Lung (tissue), 12 donors: ENCODE results near the gene KIZ. TPM values are rescaled to one million over a fixed set of nuclear protein-coding genes. Genes with fewer than 3 reads are reported as not detected.

Source experiments
- ATAC-seq: fragments of 200-7000 bp; cut with Tn5 transposase; one replicate; pipeline ENCODE4 v1.9.1; 2020; ENCODE audit warnings: moderate number of reproducible peaks; ENCODE audit not compliant: insufficient read depth, low FRiP score
- DNase-seq, 3 donors: peaks; one replicate each; pipeline ENCODE4 v3.0.0-alpha.2; 2013 to 2017
- H3K27ac ChIP-seq, 2 donors: one replicate each; pipeline ENCODE4 v1.5.1; 2013; ENCODE audit warnings: mild to moderate bottlenecking in 2 of 2, moderate library complexity in 2 of 2, control low read depth in 1 of 2, inconsistent platforms in 1 of 2, low read depth in 1 of 2, low read length in 1 of 2
- H3K27me3 ChIP-seq, 3 donors: one replicate each; pipeline ENCODE4 v1.5.1; 2013; ENCODE audit warnings: low read length in 2 of 3; ENCODE audit not compliant: control insufficient read depth in 3 of 3, insufficient read depth in 3 of 3
- H3K36me3 ChIP-seq, 4 donors: one replicate each; pipeline ENCODE4 v1.5.1; 2013; ENCODE audit warnings: low read length in 4 of 4, mild to moderate bottlenecking in 1 of 4, moderate library complexity in 1 of 4; ENCODE audit not compliant: control insufficient read depth in 4 of 4, insufficient read depth in 4 of 4
- H3K4me1 ChIP-seq, 5 donors: one replicate each; pipeline ENCODE4 v1.5.1; 2013; ENCODE audit warnings: low read length in 5 of 5, mild to moderate bottlenecking in 2 of 5, moderate library complexity in 1 of 5; ENCODE audit not compliant: control insufficient read depth in 5 of 5, insufficient read depth in 5 of 5
- H3K4me3 ChIP-seq: one replicate; pipeline ENCODE4 v1.5.1; 2013; ENCODE audit warnings: mild to moderate bottlenecking, control low read depth, moderate library complexity
- H3K9ac ChIP-seq, 2 donors: one replicate each; pipeline ENCODE4 v1.5.1; 2013; ENCODE audit warnings: low read length in 2 of 2, control low read depth in 1 of 2; ENCODE audit not compliant: insufficient read depth in 1 of 2
- H3K9me3 ChIP-seq, 4 donors: one replicate each; pipeline ENCODE4 v1.5.1; 2013; ENCODE audit warnings: low read length in 3 of 4, mild to moderate bottlenecking in 1 of 4, moderate library complexity in 1 of 4; ENCODE audit not compliant: control insufficient read depth in 4 of 4, insufficient read depth in 3 of 4
- CTCF ChIP-seq: IDR thresholded peaks from 2 replicates; pipeline ENCODE4 v1.5.1; 2012; ENCODE audit warnings: mild to moderate bottlenecking; ENCODE audit errors: control extremely low read depth, extremely low read depth
- WGBS, 2 donors: extraction: QIAGEN DNeasy Blood & Tissue Kit; methylation state at CpG; one replicate each; pipeline ENCODE4 v1.1.7; 2013; 5-methylcytosine and 5-hydroxymethylcytosine counted together
- polyA plus RNA-seq, 2 donors: library from polyadenylated mRNA; stranded (reverse); fragments of 200-250 nt; gene quantifications; one replicate each; pipeline ENCODE4 v1.2.1, GENCODE V29; 2013
- total RNA-seq, 2 donors: library from RNA; depleted of rRNA in 1 of 2; stranded (reverse); fragments of >200 nt in 1 of 2; gene quantifications; one replicate each; pipeline ENCODE4 v1.2.1, GENCODE V29; 2014 to 2021
- donor health status: control.
- donor health status: control.
- donor health status: Bipolar disorder and iron deficiency.
- donor health status: healthy.
- donor health status: DM: yes; HTN: yes; CAD: no.

KIZ gene
- total and polyA plus RNA-seq, 4 donors = 4.1 to 22.5 (median 9.1) TPM

GRCh38 chr20:21224217-21224616 is 98.3 kb downstream of the KIZ start:
- no peak overlapping the region for H3K4me3 ChIP-seq
- no peak overlapping the region for H3K9ac ChIP-seq
- no peaks in the 10 kb centered on the region for H3K27me3 ChIP-seq
- DNase-seq (no peak), ATAC-seq (no peak)
- H3K4me1 ChIP-seq = no peaks in the 10 kb centered on the region
- peaks cover 0 to 2% (median 0%) of the 10 kb centered on the region in 4 donors for H3K9me3 ChIP-seq
- 94 to 95% methylated on average over 4 of the region's 4 CpGs for WGBS, 2 donors
- TF ChIP-seq CTCF = no peak
- peaks cover 0 to 5% (median 3%) of the 10 kb centered on the region in 4 donors for H3K36me3 ChIP-seq
- no peak overlapping the region for H3K27ac ChIP-seq

- no peaks in the 10 kb centered on the region for H3K4me1 ChIP-seq
- H3K4me3 ChIP-seq = no peak overlapping the region
- no peak for TF ChIP-seq CTCF
- peak in 2 of 3 donors; percentile 11 to 12 for DNase-seq
- no peaks in the 10 kb centered on the region for H3K27me3 ChIP-seq
- peaks cover 0 to 10% (median 7%) of the 10 kb centered on the region in 4 donors for H3K36me3 ChIP-seq
- WGBS, 2 donors = 82 to 87% methylated on average over 6 of the region's 6 CpGs
- no peak for ATAC-seq
- peak overlapping the region in 1 of 2 donors; percentile 55 for H3K9ac ChIP-seq
- H3K27ac ChIP-seq = no peak overlapping the region
- peaks cover 0 to 2% (median 0%) of the 10 kb centered on the region in 4 donors for H3K9me3 ChIP-seq
Measured at GRCh38 chr20:21225215-21225947, 99.5 kb downstream of the KIZ start.

GRCh38 chr20:21228511-21228910 is 102.6 kb downstream of the KIZ start:
- no peak overlapping the region for H3K27ac ChIP-seq
- no peak overlapping the region for H3K9ac ChIP-seq
- WGBS, 2 donors = 81 to 82% methylated on average over 3 of the region's 3 CpGs
- no peak overlapping the region for H3K4me3 ChIP-seq
- DNase-seq = no peak
- H3K4me1 ChIP-seq = no peaks in the 10 kb centered on the region
- no peak for ATAC-seq
- TF ChIP-seq CTCF = no peak
- H3K9me3 ChIP-seq = peaks cover 0 to 2% (median 0%) of the 10 kb centered on the region in 4 donors
- H3K36me3 ChIP-seq = peaks cover 6 to 20% (median 9%) of the 10 kb centered on the region in 4 donors
- no peaks in the 10 kb centered on the region for H3K27me3 ChIP-seq

GRCh38 chr20:21229163-21229562 is 103.3 kb downstream of the KIZ start:
- H3K9me3 ChIP-seq = peaks cover 0 to 2% (median 0%) of the 10 kb centered on the region in 4 donors
- no peaks in the 10 kb centered on the region for H3K4me1 ChIP-seq
- TF ChIP-seq CTCF = no peak
- DNase-seq (no peak), ATAC-seq (no peak)
- no peak overlapping the region for H3K4me3 ChIP-seq
- peaks cover 6 to 20% (median 9%) of the 10 kb centered on the region in 4 donors for H3K36me3 ChIP-seq
- H3K27ac ChIP-seq = no peak overlapping the region
- no peak overlapping the region for H3K9ac ChIP-seq
- 96 to 98% methylated on average over 2 of the region's 2 CpGs for WGBS, 2 donors
- H3K27me3 ChIP-seq = no peaks in the 10 kb centered on the region
